ES-I3 (cell line): Measurements from ENCODE around the gene TRPM7.

ENCODE experiments used
- H3K36me3 ChIP-seq: 2 replicates; pipeline ENCODE4 v1.6.1; 2013; ENCODE audit warnings: mild to moderate bottlenecking, low read length, control low read depth, moderate library complexity; ENCODE audit not compliant: insufficient read depth
- H3K4me1 ChIP-seq: 2 replicates; pipeline ENCODE4 v1.6.1; 2013; ENCODE audit warnings: mild to moderate bottlenecking, control low read depth, low read length; ENCODE audit not compliant: insufficient read depth
- H3K9ac ChIP-seq: 2 replicates; pipeline ENCODE4 v1.6.1; 2013; ENCODE audit warnings: low read depth, mild to moderate bottlenecking, low read length, moderate library complexity
- H3K9me3 ChIP-seq: 2 replicates; pipeline ENCODE4 v1.6.1; 2013; ENCODE audit warnings: mild to moderate bottlenecking, low read length, moderate library complexity; ENCODE audit not compliant: control insufficient read depth, insufficient read depth

TRPM7 gene

DNA sequence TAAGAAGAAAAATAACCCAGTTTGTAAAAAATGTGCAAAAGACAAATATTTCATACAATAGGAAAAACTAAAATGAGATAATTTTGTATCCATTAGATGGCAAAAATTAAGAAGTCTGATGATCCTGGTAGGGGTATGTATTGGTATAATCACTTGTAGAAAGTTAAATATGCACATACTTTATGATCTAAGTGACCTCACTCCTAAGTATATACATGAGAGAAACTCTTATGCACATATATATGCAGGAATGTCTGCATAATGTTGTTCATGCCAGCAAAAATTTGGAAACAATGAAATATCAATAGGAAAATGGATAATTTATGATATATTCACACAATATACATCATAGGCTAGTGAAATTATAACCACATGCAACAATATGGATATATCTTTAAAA lies 173.6 kb downstream of the TRPM7 start:
- Histone ChIP-seq H3K9ac (no peak overlapping the region), H3K4me1 (no peaks in the 10 kb centered on the region), H3K36me3 (no peaks in the 10 kb centered on the region)

More for the DNA sequence above, 173.6 kb downstream of the TRPM7 start:
- H3K9me3 ChIP-seq = no peaks in the 10 kb centered on the region
